Endothelial cell of umbilical vein (primary cell): ENCODE results near the gene SOX5. TPM values are rescaled to one million over a fixed set of nuclear protein-coding genes. Genes with fewer than 3 reads are reported as not detected.

Experiments used
- BruUV-seq: library from RNA; stranded (reverse); fragments of 400-500 nt; replicated peaks from 2 replicates; lab custom pipeline; 2021; lab: Mats Ljungman, UMichigan
- CTCF ChIA-PET: fragments of 300-600, 350-600 bp; sonication (Branson Sonifier 250); formaldehyde crosslinking; loops from one replicate; lab custom pipeline; 2021; ENCODE audit warnings: antibody characterized with exemption, inconsistent platforms; lab: Charles Lee
- POLR2A ChIA-PET: fragments of 300-600, 350-600 bp; sonication (Branson Sonifier 250); formaldehyde crosslinking; loops from one replicate; lab custom pipeline; 2021; ENCODE audit warnings: antibody characterized with exemption, inconsistent platforms; lab: Charles Lee
- DNase-seq: peaks from one replicate; pipeline ENCODE4 v3.0.0-alpha.2; 2011; ENCODE audit warnings: low read depth, low spot score
- FAIRE-seq: peaks from 2 replicates; lab custom pipeline; 2011; peaks lifted over from hg19 to GRCh38; lab: Jason Lieb, UNC
- H2AFZ ChIP-seq: 2 replicates; pipeline ENCODE4 v1.6.0; 2012; ENCODE audit warnings: low read depth, low read length, control low read depth, inconsistent platforms
- H3K27ac ChIP-seq: 2 replicates; pipeline ENCODE4 v1.5.1; 2011; ENCODE audit warnings: low read depth, mild to moderate bottlenecking, control low read depth, low read length, moderate library complexity; ENCODE audit not compliant: insufficient read depth
- H3K27me3 ChIP-seq, 2 experiments: 2 replicates each; pipeline versions ENCODE4 v1.6.0 to v1.6.1; 2011; ENCODE audit warnings: low read length in 2 of 2, mixed read lengths in 1 of 2; ENCODE audit not compliant: control insufficient read depth in 2 of 2, insufficient read depth in 2 of 2
- H3K36me3 ChIP-seq, 2 experiments: 2 replicates in 1 of 2; 3 replicates in 1 of 2; pipeline ENCODE4 v1.5.1; 2011; ENCODE audit warnings: low read length in 2 of 2, mild to moderate bottlenecking in 1 of 2, moderate library complexity in 1 of 2; ENCODE audit not compliant: control insufficient read depth in 2 of 2, insufficient read depth in 2 of 2; ENCODE audit errors: extremely low read depth in 1 of 2
- H3K4me1 ChIP-seq: 3 replicates; pipeline ENCODE4 v1.5.1; 2011; ENCODE audit warnings: mild to moderate bottlenecking, low read length; ENCODE audit not compliant: control insufficient read depth, insufficient read depth; ENCODE audit errors: extremely low read depth
- H3K4me2 ChIP-seq: 2 replicates; pipeline ENCODE4 v1.6.1; 2011; ENCODE audit warnings: low read length, control low read depth, mixed read lengths; ENCODE audit not compliant: insufficient read depth
- H3K4me3 ChIP-seq, 3 experiments: fragments of 200-600 bp in 1 of 3; sonication (generic), shearing (Covaris generic) in 1 of 3; replicated peaks in 1 of 3; 2 replicates each; pipeline ENCODE4 v1.5.1; 2011 to 2016; ENCODE audit warnings: control low read depth in 3 of 3, low read length in 3 of 3, mild to moderate bottlenecking in 2 of 3, inconsistent platforms in 1 of 3, low read depth in 1 of 3, moderate library complexity in 1 of 3; ENCODE audit not compliant: insufficient read depth in 1 of 3
- H3K79me2 ChIP-seq: 2 replicates; pipeline ENCODE4 v1.6.0; 2012; ENCODE audit warnings: low read length, inconsistent platforms; ENCODE audit not compliant: control insufficient read depth, insufficient read depth
- H3K9ac ChIP-seq: replicated peaks from 2 replicates; pipeline ENCODE3; 2011; ENCODE audit warnings: low read length, control low read depth; ENCODE audit not compliant: insufficient read depth; ENCODE audit errors: extremely low read depth
- H3K9me1 ChIP-seq: replicated peaks from 3 replicates; pipeline ENCODE4 v1.6.0; 2011; ENCODE audit warnings: mild to moderate bottlenecking, low read length; ENCODE audit not compliant: control insufficient read depth, insufficient read depth; ENCODE audit errors: extremely low read depth
- H3K9me3 ChIP-seq: replicated peaks from 2 replicates; pipeline ENCODE4 v1.5.1; 2012; ENCODE audit warnings: low read length, inconsistent platforms; ENCODE audit not compliant: control insufficient read depth, insufficient read depth
- H4K20me1 ChIP-seq: replicated peaks from 2 replicates; pipeline ENCODE3; 2011; ENCODE audit warnings: mild to moderate bottlenecking, low read length; ENCODE audit not compliant: control insufficient read depth, insufficient read depth; ENCODE audit errors: extremely low read depth
- EZH2 ChIP-seq: IDR thresholded peaks from 2 replicates; pipeline ENCODE4 v1.6.1; 2012; ENCODE audit warnings: borderline replicate concordance, low read depth, mild to moderate bottlenecking, moderate library complexity, low read length, inconsistent platforms; ENCODE audit not compliant: severe bottlenecking
- GATA2 ChIP-seq: IDR thresholded peaks from 2 replicates; pipeline ENCODE4 v1.7.0; 2011; ENCODE audit warnings: low read depth, mild to moderate bottlenecking, moderate library complexity, mixed read lengths, low read length; ENCODE audit not compliant: insufficient read length, insufficient read depth
- JUN ChIP-seq: IDR thresholded peaks from 2 replicates; pipeline ENCODE4 v1.6.1; 2011; ENCODE audit warnings: borderline replicate concordance, low read depth; ENCODE audit not compliant: insufficient read length, insufficient read depth
- MAX ChIP-seq: IDR thresholded peaks from 2 replicates; pipeline ENCODE4 v1.6.1; 2011; ENCODE audit not compliant: insufficient read depth, insufficient read length
- MYC ChIP-seq: IDR thresholded peaks from one replicate; pipeline ENCODE4 v1.6.1; 2011; ENCODE audit warnings: mild to moderate bottlenecking, low read depth, low read length
- POLR2AphosphoS5 ChIP-seq: IDR thresholded peaks from 2 replicates; pipeline ENCODE4 v1.6.1; 2012; ENCODE audit warnings: low read depth, mild to moderate bottlenecking, control low read depth, low read length, moderate library complexity; ENCODE audit not compliant: insufficient read depth
- dilution Hi-C: fragments of 300-500 bp; cut with MboI; formaldehyde crosslinking; loops from one replicate; pipeline ENCODE4 v1.15.0; 2019; ENCODE audit warnings: low sequenced_read_pairs; ENCODE audit not compliant: extremely low pct_ligation_motif_present
- intact Hi-C: fragments of 100-400 bp; cut with micrococcal nuclease; formaldehyde crosslinking; loops from one replicate; pipeline ENCODE4 v1.10.0; 2022
- polyA plus RNA-seq, 4 experiments: library from polyadenylated mRNA; depleted of rRNA in 3 of 4; stranded (reverse) in 3 of 4; unstranded in 1 of 4; fragments of >200 nt; gene quantifications; 2 replicates each; pipeline versions ENCODE4 v1.2.1 to v1.2.3, GENCODE V29; 2011 to 2012; ENCODE audit warnings: missing spikeins in 1 of 4
- total RNA-seq: library from RNA; stranded (reverse); gene quantifications from 2 replicates; pipeline ENCODE4 v1.2.3, GENCODE V29; 2021
- TF ChIP-seq, protein P1 (sequence below), 2 donors: IDR thresholded peaks; 1 replicate in 1 of 2; 2 replicates in 1 of 2; pipeline ENCODE4 v1.5.1; 2011; ENCODE audit warnings: low read length in 2 of 2, mild to moderate bottlenecking in 2 of 2, moderate library complexity in 2 of 2, control low read depth in 1 of 2, inconsistent platforms in 1 of 2, low read depth in 1 of 2; ENCODE audit not compliant: insufficient read depth in 1 of 2; ENCODE audit errors: extremely low read depth in 1 of 2

SOX5 gene
- total and polyA plus RNA-seq, 2 donors (not counting 3 experiments of a cell fraction or from before 2014, with no cell fraction given) = 0.63 to 3.5 TPM

DNA sequence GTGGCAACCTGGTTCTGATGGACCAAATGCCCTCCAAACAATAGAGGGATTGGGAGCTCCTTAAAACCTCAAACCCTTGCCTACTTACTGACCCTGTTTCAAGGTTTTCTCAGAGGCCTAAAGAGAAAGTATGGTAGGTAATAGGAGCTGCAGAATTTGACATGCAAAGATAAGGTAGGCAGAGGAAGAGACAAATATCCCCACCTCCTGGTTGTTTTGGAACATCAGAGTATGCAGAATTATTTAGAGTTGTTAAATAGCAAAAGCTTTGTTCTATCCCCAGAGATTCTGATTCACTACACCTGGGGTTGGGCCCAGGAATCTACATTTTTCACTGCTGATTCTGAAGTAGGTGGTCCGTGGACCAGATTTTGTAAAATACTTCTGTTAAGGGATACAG is 421.2 kb downstream of the SOX5 start:
- Histone ChIP-seq H3K4me1 (no peaks in the 10 kb centered on the region), H2AFZ (no peak overlapping the region), H3K9me3 (no peaks in the 10 kb centered on the region), H3K9ac (no peak overlapping the region), H4K20me1 (no peaks in the 10 kb centered on the region), H3K79me2 (no peaks in the 10 kb centered on the region), H3K36me3 (no peaks in the 10 kb centered on the region), H3K4me3 (no peak overlapping the region), H3K4me2 (no peak overlapping the region), H3K27me3 (no peaks in the 10 kb centered on the region), H3K27ac (no peak overlapping the region), H3K9me1 (no peaks in the 10 kb centered on the region)
- TF ChIP-seq EZH2 = no peak
- TF ChIP-seq, protein P1, sequence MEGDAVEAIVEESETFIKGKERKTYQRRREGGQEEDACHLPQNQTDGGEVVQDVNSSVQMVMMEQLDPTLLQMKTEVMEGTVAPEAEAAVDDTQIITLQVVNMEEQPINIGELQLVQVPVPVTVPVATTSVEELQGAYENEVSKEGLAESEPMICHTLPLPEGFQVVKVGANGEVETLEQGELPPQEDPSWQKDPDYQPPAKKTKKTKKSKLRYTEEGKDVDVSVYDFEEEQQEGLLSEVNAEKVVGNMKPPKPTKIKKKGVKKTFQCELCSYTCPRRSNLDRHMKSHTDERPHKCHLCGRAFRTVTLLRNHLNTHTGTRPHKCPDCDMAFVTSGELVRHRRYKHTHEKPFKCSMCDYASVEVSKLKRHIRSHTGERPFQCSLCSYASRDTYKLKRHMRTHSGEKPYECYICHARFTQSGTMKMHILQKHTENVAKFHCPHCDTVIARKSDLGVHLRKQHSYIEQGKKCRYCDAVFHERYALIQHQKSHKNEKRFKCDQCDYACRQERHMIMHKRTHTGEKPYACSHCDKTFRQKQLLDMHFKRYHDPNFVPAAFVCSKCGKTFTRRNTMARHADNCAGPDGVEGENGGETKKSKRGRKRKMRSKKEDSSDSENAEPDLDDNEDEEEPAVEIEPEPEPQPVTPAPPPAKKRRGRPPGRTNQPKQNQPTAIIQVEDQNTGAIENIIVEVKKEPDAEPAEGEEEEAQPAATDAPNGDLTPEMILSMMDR (IDR thresholded peaks at IDR 0.05; ENCODE audit: extremely low read depth in 1 of 2, insufficient read depth in 1 of 2, low read depth in 1 of 2, low read length in 2 of 2) = no peak
- no peak for TF ChIP-seq GATA2
- no peak for TF ChIP-seq MYC
- TF ChIP-seq POLR2AphosphoS5 = no peak
- TF ChIP-seq JUN = no peak
- no peak for TF ChIP-seq MAX
- DNase-seq (no peak), FAIRE-seq (no peak)
- CTCF ChIA-PET = no interaction called here
- BruUV-seq = no TSS peak
- intact Hi-C loops = no loop called here
- dilution Hi-C loops = no loop called here
- POLR2A ChIA-PET = no interaction called here
